Endothelial cell of umbilical vein (primary cell): ENCODE results near the gene MAP2K5. TPM values are rescaled to one million over a fixed set of nuclear protein-coding genes. Genes with fewer than 3 reads are reported as not detected.

Experiments used
- BruUV-seq: library from RNA; stranded (reverse); fragments of 400-500 nt; replicated peaks from 2 replicates; lab custom pipeline; 2021; lab: Mats Ljungman, UMichigan
- CTCF ChIA-PET: fragments of 300-600, 350-600 bp; sonication (Branson Sonifier 250); formaldehyde crosslinking; loops from one replicate; lab custom pipeline; 2021; ENCODE audit warnings: antibody characterized with exemption, inconsistent platforms; lab: Charles Lee
- POLR2A ChIA-PET: fragments of 300-600, 350-600 bp; sonication (Branson Sonifier 250); formaldehyde crosslinking; loops from one replicate; lab custom pipeline; 2021; ENCODE audit warnings: antibody characterized with exemption, inconsistent platforms; lab: Charles Lee
- DNase-seq: peaks from one replicate; pipeline ENCODE4 v3.0.0-alpha.2; 2011; ENCODE audit warnings: low read depth, low spot score
- FAIRE-seq: peaks from 2 replicates; lab custom pipeline; 2011; peaks lifted over from hg19 to GRCh38; lab: Jason Lieb, UNC
- H2AFZ ChIP-seq: 2 replicates; pipeline ENCODE4 v1.6.0; 2012; ENCODE audit warnings: low read depth, low read length, control low read depth, inconsistent platforms
- H3K27ac ChIP-seq: 2 replicates; pipeline ENCODE4 v1.5.1; 2011; ENCODE audit warnings: low read depth, mild to moderate bottlenecking, control low read depth, low read length, moderate library complexity; ENCODE audit not compliant: insufficient read depth
- H3K27me3 ChIP-seq, 2 experiments: 2 replicates each; pipeline versions ENCODE4 v1.6.0 to v1.6.1; 2011; ENCODE audit warnings: low read length in 2 of 2, mixed read lengths in 1 of 2; ENCODE audit not compliant: control insufficient read depth in 2 of 2, insufficient read depth in 2 of 2
- H3K36me3 ChIP-seq, 2 experiments: 2 replicates in 1 of 2; 3 replicates in 1 of 2; pipeline ENCODE4 v1.5.1; 2011; ENCODE audit warnings: low read length in 2 of 2, mild to moderate bottlenecking in 1 of 2, moderate library complexity in 1 of 2; ENCODE audit not compliant: control insufficient read depth in 2 of 2, insufficient read depth in 2 of 2; ENCODE audit errors: extremely low read depth in 1 of 2
- H3K4me1 ChIP-seq: 3 replicates; pipeline ENCODE4 v1.5.1; 2011; ENCODE audit warnings: mild to moderate bottlenecking, low read length; ENCODE audit not compliant: control insufficient read depth, insufficient read depth; ENCODE audit errors: extremely low read depth
- H3K4me2 ChIP-seq: 2 replicates; pipeline ENCODE4 v1.6.1; 2011; ENCODE audit warnings: low read length, control low read depth, mixed read lengths; ENCODE audit not compliant: insufficient read depth
- H3K4me3 ChIP-seq, 3 experiments: fragments of 200-600 bp in 1 of 3; sonication (generic), shearing (Covaris generic) in 1 of 3; replicated peaks in 1 of 3; 2 replicates each; pipeline ENCODE4 v1.5.1; 2011 to 2016; ENCODE audit warnings: control low read depth in 3 of 3, low read length in 3 of 3, mild to moderate bottlenecking in 2 of 3, inconsistent platforms in 1 of 3, low read depth in 1 of 3, moderate library complexity in 1 of 3; ENCODE audit not compliant: insufficient read depth in 1 of 3
- H3K79me2 ChIP-seq: 2 replicates; pipeline ENCODE4 v1.6.0; 2012; ENCODE audit warnings: low read length, inconsistent platforms; ENCODE audit not compliant: control insufficient read depth, insufficient read depth
- H3K9ac ChIP-seq: replicated peaks from 2 replicates; pipeline ENCODE3; 2011; ENCODE audit warnings: low read length, control low read depth; ENCODE audit not compliant: insufficient read depth; ENCODE audit errors: extremely low read depth
- H3K9me1 ChIP-seq: replicated peaks from 3 replicates; pipeline ENCODE4 v1.6.0; 2011; ENCODE audit warnings: mild to moderate bottlenecking, low read length; ENCODE audit not compliant: control insufficient read depth, insufficient read depth; ENCODE audit errors: extremely low read depth
- H3K9me3 ChIP-seq: replicated peaks from 2 replicates; pipeline ENCODE4 v1.5.1; 2012; ENCODE audit warnings: low read length, inconsistent platforms; ENCODE audit not compliant: control insufficient read depth, insufficient read depth
- H4K20me1 ChIP-seq: replicated peaks from 2 replicates; pipeline ENCODE3; 2011; ENCODE audit warnings: mild to moderate bottlenecking, low read length; ENCODE audit not compliant: control insufficient read depth, insufficient read depth; ENCODE audit errors: extremely low read depth
- FOS ChIP-seq: IDR thresholded peaks from 2 replicates; pipeline ENCODE4 v1.6.1; 2011; ENCODE audit warnings: mild to moderate bottlenecking, low read length, moderate library complexity, borderline replicate concordance; ENCODE audit not compliant: insufficient read depth
- JUN ChIP-seq: IDR thresholded peaks from 2 replicates; pipeline ENCODE4 v1.6.1; 2011; ENCODE audit warnings: borderline replicate concordance, low read depth; ENCODE audit not compliant: insufficient read length, insufficient read depth
- MAX ChIP-seq: IDR thresholded peaks from 2 replicates; pipeline ENCODE4 v1.6.1; 2011; ENCODE audit not compliant: insufficient read depth, insufficient read length
- MYC ChIP-seq: IDR thresholded peaks from one replicate; pipeline ENCODE4 v1.6.1; 2011; ENCODE audit warnings: mild to moderate bottlenecking, low read depth, low read length
- POLR2A ChIP-seq: IDR thresholded peaks from 2 replicates; pipeline ENCODE4 v1.6.1; 2012; ENCODE audit warnings: low read depth, mild to moderate bottlenecking, control low read depth, low read length
- POLR2AphosphoS5 ChIP-seq: IDR thresholded peaks from 2 replicates; pipeline ENCODE4 v1.6.1; 2012; ENCODE audit warnings: low read depth, mild to moderate bottlenecking, control low read depth, low read length, moderate library complexity; ENCODE audit not compliant: insufficient read depth
- dilution Hi-C: fragments of 300-500 bp; cut with MboI; formaldehyde crosslinking; loops from one replicate; pipeline ENCODE4 v1.15.0; 2019; ENCODE audit warnings: low sequenced_read_pairs; ENCODE audit not compliant: extremely low pct_ligation_motif_present
- intact Hi-C: fragments of 100-400 bp; cut with micrococcal nuclease; formaldehyde crosslinking; loops from one replicate; pipeline ENCODE4 v1.10.0; 2022
- polyA plus RNA-seq, 4 experiments: library from polyadenylated mRNA; depleted of rRNA in 3 of 4; stranded (reverse) in 3 of 4; unstranded in 1 of 4; fragments of >200 nt; gene quantifications; 2 replicates each; pipeline versions ENCODE4 v1.2.1 to v1.2.3, GENCODE V29; 2011 to 2012; ENCODE audit warnings: missing spikeins in 1 of 4
- total RNA-seq: library from RNA; stranded (reverse); gene quantifications from 2 replicates; pipeline ENCODE4 v1.2.3, GENCODE V29; 2021

The MAP2K5 gene
- total and polyA plus RNA-seq, 2 donors (not counting 3 experiments of a cell fraction or from before 2014, with no cell fraction given), result 4.9 to 24.7 TPM

- Histone ChIP-seq H3K9ac (no peak overlapping the region), H3K9me3 (no peaks in the 10 kb centered on the region), H3K4me3 (no peak overlapping the region), H3K4me1 (no peaks in the 10 kb centered on the region), H3K4me2 (no peak overlapping the region), H3K36me3 (no peaks in the 10 kb centered on the region), H3K79me2 (no peaks in the 10 kb centered on the region), H3K27me3 (no peaks in the 10 kb centered on the region), H2AFZ (no peak overlapping the region), H3K9me1 (no peaks in the 10 kb centered on the region), H3K27ac (no peak overlapping the region), H4K20me1 (no peaks in the 10 kb centered on the region)
- FAIRE-seq (no peak), DNase-seq (no peak)
- BruUV-seq, result no TSS peak
- dilution Hi-C loops (no loop called here), intact Hi-C loops (loop anchor here (10.0 kb wide), 1 partner anchor 95 kb away; no protein-coding TSS in a partner anchor)
- ChIA-PET POLR2A (no interaction called here), CTCF (interaction anchor here (0.8 to 0.9 kb wide), 2 partner anchors 11 to 13 kb away, joined by 3 read pairs; no protein-coding TSS in a partner anchor)
- TF ChIP-seq MYC, result no peak
These were observed 7.2 kb downstream of the MAP2K5 start for GRCh38 chr15:67549736-67550135.

GRCh38 chr15:67550522-67550921, 8.0 kb downstream of the MAP2K5 start:
- H3K79me2 ChIP-seq, result no peaks in the 10 kb centered on the region
- BruUV-seq, result no TSS peak

More at GRCh38 chr15:67550522-67550921, 8.0 kb downstream of the MAP2K5 start:
- no peaks in the 10 kb centered on the region for H4K20me1 ChIP-seq
- no peak for FAIRE-seq
- POLR2A ChIA-PET, result no interaction called here
- no peaks in the 10 kb centered on the region for H3K36me3 ChIP-seq
- dilution Hi-C loops (no loop called here), intact Hi-C loops (no loop called here)
- H3K9me1 ChIP-seq, result no peaks in the 10 kb centered on the region
- no peaks in the 10 kb centered on the region for H3K27me3 ChIP-seq
- H3K4me1 ChIP-seq, result no peaks in the 10 kb centered on the region
- no peak for TF ChIP-seq MYC
- no peak for TF ChIP-seq FOS
- TF ChIP-seq POLR2AphosphoS5, result no peak
- TF ChIP-seq POLR2A, result no peak
- peak; percentile 13 for TF ChIP-seq JUN
- no peak for TF ChIP-seq MAX
- CTCF ChIA-PET, result no interaction called here
- no peak for DNase-seq
- H3K9me3 ChIP-seq, result no peaks in the 10 kb centered on the region
- H3K4me3 ChIP-seq, result no peak overlapping the region
- no peak overlapping the region for H2AFZ ChIP-seq
- no peak overlapping the region for H3K9ac ChIP-seq
- H3K4me2 ChIP-seq, result no peak overlapping the region
- no peak overlapping the region for H3K27ac ChIP-seq
